ENCODE data around the gene ZNF318. TPM values are rescaled to one million over a fixed set of nuclear protein-coding genes. Genes with fewer than 3 reads are reported as not detected.

The ZNF318 gene
- polyA plus RNA-seq, 1 donor (not counting 4 experiments of a cell fraction or from before 2014, with no cell fraction given) = 14.6 TPM

DNA sequence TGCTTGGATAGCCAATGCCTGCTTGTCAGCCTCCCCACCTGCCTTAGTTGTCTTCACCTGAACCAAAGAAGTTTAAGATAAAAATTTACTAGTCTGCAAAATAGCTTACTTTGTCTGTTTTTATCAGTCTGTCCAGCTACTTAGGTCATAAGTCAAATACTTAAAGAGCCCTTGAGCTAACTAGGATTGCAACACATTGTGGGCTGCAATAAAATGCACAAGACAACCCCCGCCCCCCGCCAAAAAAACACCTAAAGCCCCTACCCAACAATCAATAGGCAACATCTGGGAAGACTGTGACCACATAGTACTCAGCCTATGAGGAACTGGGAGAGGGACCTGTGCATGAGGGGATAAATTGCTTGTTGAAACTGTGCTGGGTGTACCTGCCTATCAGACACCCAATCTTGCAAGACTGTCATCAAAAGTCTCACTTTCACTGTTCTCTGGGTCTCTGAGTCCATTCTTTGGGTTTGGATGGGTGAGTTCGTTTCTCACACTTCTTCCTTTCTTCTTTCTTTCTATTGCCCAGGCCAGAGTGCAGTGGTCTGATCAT, 30.6 kb upstream of the ZNF318 start:
- Histone ChIP-seq H3K9ac (ENCODE audit: control insufficient read depth, extremely low read depth, insufficient read depth, low read length) (no peak overlapping the region), H3K79me2 (ENCODE audit: control insufficient read depth, insufficient read depth, low read length) (no peaks in the 10 kb centered on the region), H3K4me3 (ENCODE audit: control insufficient read depth in 2 of 3, extremely low read depth in 1 of 3, insufficient read depth in 2 of 3, low read depth in 1 of 3, low read length in 3 of 3) (no peak overlapping the region), H3K27ac (ENCODE audit: control insufficient read depth, insufficient read depth, low read length) (no peak overlapping the region), H3K27me3 (ENCODE audit: control insufficient read depth, extremely low read depth, insufficient read depth, low read length) (no peaks in the 10 kb centered on the region), H4K20me1 (ENCODE audit: control insufficient read depth, extremely low read depth, insufficient read depth, low read length) (no peaks in the 10 kb centered on the region), H2AFZ (ENCODE audit: control insufficient read depth, low read length) (no peak overlapping the region), H3K36me3 (ENCODE audit: control insufficient read depth in 2 of 2, extremely low read depth in 1 of 2, insufficient read depth in 2 of 2, low read length in 2 of 2) (no peaks in the 10 kb centered on the region), H3K4me2 (ENCODE audit: control insufficient read depth, extremely low read depth, insufficient read depth, low read depth, low read length) (no peak overlapping the region), H3K4me1 (ENCODE audit: control insufficient read depth, extremely low read depth, insufficient read depth, low read length) (peaks cover 11% of the 10 kb centered on the region), H3K9me1 (ENCODE audit: control insufficient read depth, extremely low read depth, insufficient read depth, low read length) (no peaks in the 10 kb centered on the region), H3K9me3 (ENCODE audit: control insufficient read depth, low read depth, low read length) (no peaks in the 10 kb centered on the region)
- TF ChIP-seq EZH2 (IDR thresholded peaks at IDR 0.05; ENCODE audit: low read length) = no peak
- TF ChIP-seq, protein P1, sequence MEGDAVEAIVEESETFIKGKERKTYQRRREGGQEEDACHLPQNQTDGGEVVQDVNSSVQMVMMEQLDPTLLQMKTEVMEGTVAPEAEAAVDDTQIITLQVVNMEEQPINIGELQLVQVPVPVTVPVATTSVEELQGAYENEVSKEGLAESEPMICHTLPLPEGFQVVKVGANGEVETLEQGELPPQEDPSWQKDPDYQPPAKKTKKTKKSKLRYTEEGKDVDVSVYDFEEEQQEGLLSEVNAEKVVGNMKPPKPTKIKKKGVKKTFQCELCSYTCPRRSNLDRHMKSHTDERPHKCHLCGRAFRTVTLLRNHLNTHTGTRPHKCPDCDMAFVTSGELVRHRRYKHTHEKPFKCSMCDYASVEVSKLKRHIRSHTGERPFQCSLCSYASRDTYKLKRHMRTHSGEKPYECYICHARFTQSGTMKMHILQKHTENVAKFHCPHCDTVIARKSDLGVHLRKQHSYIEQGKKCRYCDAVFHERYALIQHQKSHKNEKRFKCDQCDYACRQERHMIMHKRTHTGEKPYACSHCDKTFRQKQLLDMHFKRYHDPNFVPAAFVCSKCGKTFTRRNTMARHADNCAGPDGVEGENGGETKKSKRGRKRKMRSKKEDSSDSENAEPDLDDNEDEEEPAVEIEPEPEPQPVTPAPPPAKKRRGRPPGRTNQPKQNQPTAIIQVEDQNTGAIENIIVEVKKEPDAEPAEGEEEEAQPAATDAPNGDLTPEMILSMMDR (optimal IDR thresholded peaks at IDR 0.05 in 1 of 3, IDR thresholded peaks at IDR 0.05 in 1 of 3, conservative IDR thresholded peaks at IDR 0.05 in 1 of 3; ENCODE audit: extremely low read depth in 1 of 3, insufficient read depth in 2 of 3, low read length in 3 of 3) = no peak
- DNase-seq (ENCODE audit: low read depth, low spot score) = no peak
- dilution Hi-C loops (cut with MboI; ENCODE audit: extremely low pct_ligation_motif_present, low sequenced_read_pairs) = no loop called here
- no peak for FAIRE-seq

DNA sequence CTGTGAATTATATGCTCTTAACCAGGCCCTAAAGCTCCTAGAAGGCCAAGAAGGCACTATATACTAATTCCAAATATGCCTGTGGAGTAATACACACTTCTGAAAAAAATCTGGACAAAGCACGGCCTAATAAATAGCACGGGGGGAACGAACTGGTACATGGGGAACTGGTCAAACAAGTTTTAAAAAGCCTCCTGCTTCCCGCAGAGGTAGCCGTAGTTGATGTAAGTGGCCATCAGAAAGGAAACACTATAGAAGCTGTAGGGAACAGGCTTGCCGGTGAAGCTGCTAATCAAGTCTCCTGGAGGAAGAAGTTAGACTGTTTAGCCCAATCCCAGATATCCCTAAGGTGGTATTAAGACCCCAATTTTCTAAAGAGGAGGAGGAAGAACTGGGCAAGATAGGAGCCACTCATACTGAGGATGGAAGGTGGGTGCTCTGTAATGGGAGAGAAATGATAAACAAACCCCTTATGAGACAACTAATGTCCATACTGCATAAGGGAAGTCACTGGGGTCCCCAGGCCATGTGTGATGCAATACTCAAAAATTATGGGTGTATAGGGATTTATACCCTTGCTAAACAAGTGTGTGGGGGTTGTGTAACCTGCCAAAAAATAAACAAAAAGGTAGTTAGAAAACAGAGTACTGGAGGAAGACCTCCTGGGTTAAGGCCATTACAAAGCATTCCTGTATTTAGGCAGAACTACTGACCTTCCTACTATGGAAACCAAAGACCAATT, 27.1 kb upstream of the ZNF318 start:
- H3K27ac ChIP-seq (ENCODE audit: control insufficient read depth, insufficient read depth, low read length) = no peak overlapping the region

More for the DNA sequence above, 27.1 kb upstream of the ZNF318 start:
- no peaks in the 10 kb centered on the region for H3K79me2 ChIP-seq (ENCODE audit: control insufficient read depth, insufficient read depth, low read length)
- H3K9ac ChIP-seq (ENCODE audit: control insufficient read depth, extremely low read depth, insufficient read depth, low read length) = no peak overlapping the region
- DNase-seq (ENCODE audit: low read depth, low spot score) (no peak), FAIRE-seq (no peak)
- dilution Hi-C loops (cut with MboI; ENCODE audit: extremely low pct_ligation_motif_present, low sequenced_read_pairs) = no loop called here
- no peaks in the 10 kb centered on the region for H3K27me3 ChIP-seq (ENCODE audit: control insufficient read depth, extremely low read depth, insufficient read depth, low read length)
- no peak overlapping the region for H3K4me2 ChIP-seq (ENCODE audit: control insufficient read depth, extremely low read depth, insufficient read depth, low read depth, low read length)
- H3K4me1 ChIP-seq (ENCODE audit: control insufficient read depth, extremely low read depth, insufficient read depth, low read length) = peaks cover 11% of the 10 kb centered on the region
- H3K9me3 ChIP-seq (ENCODE audit: control insufficient read depth, low read depth, low read length) = no peaks in the 10 kb centered on the region
- no peaks in the 10 kb centered on the region for H3K36me3 ChIP-seq (ENCODE audit: control insufficient read depth in 2 of 2, extremely low read depth in 1 of 2, insufficient read depth in 2 of 2, low read length in 2 of 2)
- peak overlapping the region; percentile 41 for H2AFZ ChIP-seq (ENCODE audit: control insufficient read depth, low read length)
- H4K20me1 ChIP-seq (ENCODE audit: control insufficient read depth, extremely low read depth, insufficient read depth, low read length) = no peaks in the 10 kb centered on the region
- no peaks in the 10 kb centered on the region for H3K9me1 ChIP-seq (ENCODE audit: control insufficient read depth, extremely low read depth, insufficient read depth, low read length)
- H3K4me3 ChIP-seq (ENCODE audit: control insufficient read depth in 2 of 3, extremely low read depth in 1 of 3, insufficient read depth in 2 of 3, low read depth in 1 of 3, low read length in 3 of 3) = no peak overlapping the region
- TF ChIP-seq, protein P1 (optimal IDR thresholded peaks at IDR 0.05 in 1 of 3, IDR thresholded peaks at IDR 0.05 in 1 of 3, conservative IDR thresholded peaks at IDR 0.05 in 1 of 3; ENCODE audit: extremely low read depth in 1 of 3, insufficient read depth in 2 of 3, low read length in 3 of 3) = no peak
- no peak for TF ChIP-seq EZH2 (IDR thresholded peaks at IDR 0.05; ENCODE audit: low read length)

Data from keratinocyte (primary cell).